ENCODE measurements around the gene CNKSR3.
A peak's percentile ranks its signal among the peaks of the same experiment; 100 is the strongest.

Gene CNKSR3

GRCh38 chr6:154360476-154360875, 150.0 kb downstream of the CNKSR3 start:
- TF ChIP-seq CTCF (IDR thresholded peaks at IDR 0.05; ENCODE audit: low read length, missing control alignments) = no peak
- H3K4me3 ChIP-seq (replicated peaks; ENCODE audit: low read depth, low read length) = no peak overlapping the region
- DNase-seq (ENCODE audit: low read depth) = no peak

GRCh38 chr6:154359679-154360078, 150.8 kb downstream of the CNKSR3 start:
- H3K4me3 ChIP-seq (replicated peaks; ENCODE audit: low read depth, low read length) = no peak overlapping the region
- no peak for TF ChIP-seq CTCF (IDR thresholded peaks at IDR 0.05; ENCODE audit: low read length, missing control alignments)
- DNase-seq (ENCODE audit: low read depth) = no peak

- peak overlapping the region; percentile 13 for H3K4me3 ChIP-seq (replicated peaks; ENCODE audit: low read depth, low read length)
- no peak for TF ChIP-seq CTCF (IDR thresholded peaks at IDR 0.05; ENCODE audit: low read length, missing control alignments)
- no peak for DNase-seq (ENCODE audit: low read depth)
These were observed 151.3 kb downstream of the CNKSR3 start for GRCh38 chr6:154359161-154359574.

- TF ChIP-seq CTCF (IDR thresholded peaks at IDR 0.05; ENCODE audit: low read length, missing control alignments) = no peak
- DNase-seq (ENCODE audit: low read depth) = no peak
- no peak overlapping the region for H3K4me3 ChIP-seq (replicated peaks; ENCODE audit: low read depth, low read length)
These were observed 152.4 kb downstream of the CNKSR3 start for GRCh38 chr6:154358019-154358545.

- TF ChIP-seq CTCF (IDR thresholded peaks at IDR 0.05; ENCODE audit: low read length, missing control alignments) = no peak
- DNase-seq (ENCODE audit: low read depth) = no peak
- no peak within 1 kb of the TSS for H3K4me3 ChIP-seq (replicated peaks; ENCODE audit: low read depth, low read length)
These were observed 153.8 kb downstream of the CNKSR3 start, which contains the start of gene IPCEF1 for GRCh38 chr6:154356690-154357089. IPCEF1 (minus strand) TSS chr6:154356803; CDS start chr6:154265947, 90,856 bp downstream.

GRCh38 chr6:154356113-154356512, 154.4 kb downstream of the CNKSR3 start:
- DNase-seq (ENCODE audit: low read depth) = no peak
- no peak overlapping the region for H3K4me3 ChIP-seq (replicated peaks; ENCODE audit: low read depth, low read length)
- no peak for TF ChIP-seq CTCF (IDR thresholded peaks at IDR 0.05; ENCODE audit: low read length, missing control alignments)

- TF ChIP-seq CTCF (IDR thresholded peaks at IDR 0.05; ENCODE audit: low read length, missing control alignments) = no peak
- H3K4me3 ChIP-seq (replicated peaks; ENCODE audit: low read depth, low read length) = no peak overlapping the region
- no peak for DNase-seq (ENCODE audit: low read depth)
These were observed 156.2 kb downstream of the CNKSR3 start for GRCh38 chr6:154354265-154354777.
